Measurements from ENCODE around the gene LNPEP.

DNA sequence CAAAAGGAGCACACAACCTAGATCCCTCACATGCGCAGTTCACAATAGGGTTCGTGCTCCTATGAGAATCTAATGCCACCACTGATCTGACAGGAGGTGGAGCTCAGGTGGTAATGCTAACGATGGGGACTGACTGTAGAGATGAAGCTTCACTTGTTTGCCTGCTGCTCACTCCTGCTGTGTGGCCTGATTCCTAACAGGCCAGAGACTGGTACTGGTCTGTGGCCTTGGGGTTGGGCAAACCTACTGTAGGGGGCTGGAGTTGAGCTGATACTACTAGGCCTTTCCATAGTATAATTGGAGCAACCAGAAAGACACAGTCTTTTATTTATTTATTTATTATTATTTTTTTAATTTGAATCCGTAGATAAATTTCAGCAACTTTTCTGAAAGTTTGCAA lies 5.3 kb downstream of the LNPEP start:
- TF ChIP-seq, protein P1, sequence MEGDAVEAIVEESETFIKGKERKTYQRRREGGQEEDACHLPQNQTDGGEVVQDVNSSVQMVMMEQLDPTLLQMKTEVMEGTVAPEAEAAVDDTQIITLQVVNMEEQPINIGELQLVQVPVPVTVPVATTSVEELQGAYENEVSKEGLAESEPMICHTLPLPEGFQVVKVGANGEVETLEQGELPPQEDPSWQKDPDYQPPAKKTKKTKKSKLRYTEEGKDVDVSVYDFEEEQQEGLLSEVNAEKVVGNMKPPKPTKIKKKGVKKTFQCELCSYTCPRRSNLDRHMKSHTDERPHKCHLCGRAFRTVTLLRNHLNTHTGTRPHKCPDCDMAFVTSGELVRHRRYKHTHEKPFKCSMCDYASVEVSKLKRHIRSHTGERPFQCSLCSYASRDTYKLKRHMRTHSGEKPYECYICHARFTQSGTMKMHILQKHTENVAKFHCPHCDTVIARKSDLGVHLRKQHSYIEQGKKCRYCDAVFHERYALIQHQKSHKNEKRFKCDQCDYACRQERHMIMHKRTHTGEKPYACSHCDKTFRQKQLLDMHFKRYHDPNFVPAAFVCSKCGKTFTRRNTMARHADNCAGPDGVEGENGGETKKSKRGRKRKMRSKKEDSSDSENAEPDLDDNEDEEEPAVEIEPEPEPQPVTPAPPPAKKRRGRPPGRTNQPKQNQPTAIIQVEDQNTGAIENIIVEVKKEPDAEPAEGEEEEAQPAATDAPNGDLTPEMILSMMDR (IDR thresholded peaks at IDR 0.05; ENCODE audit: low read depth, low read length, missing input control) = no peak
- TF ChIP-seq RAD21 (IDR thresholded peaks at IDR 0.05) = no peak
- TF ChIP-seq, protein P2, sequence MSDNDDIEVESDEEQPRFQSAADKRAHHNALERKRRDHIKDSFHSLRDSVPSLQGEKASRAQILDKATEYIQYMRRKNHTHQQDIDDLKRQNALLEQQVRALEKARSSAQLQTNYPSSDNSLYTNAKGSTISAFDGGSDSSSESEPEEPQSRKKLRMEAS (IDR thresholded peaks at IDR 0.05) = no peak
- no peak for TF ChIP-seq GABPA (IDR thresholded peaks at IDR 0.05 in 1 of 2, conservative IDR thresholded peaks at IDR 0.05 in 1 of 2)
- no peak for TF ChIP-seq SP1 (IDR thresholded peaks at IDR 0.05)

Measured in liver (tissue), 3 donors.